Epithelial cell of proximal tubule (primary cell): Measurements from ENCODE around the gene LIPC. TPM values are rescaled to one million over a fixed set of nuclear protein-coding genes. Genes with fewer than 3 reads are reported as not detected.

Experiments used
- DNase-seq: peaks from one replicate; pipeline ENCODE4 v3.0.0-alpha.2; 2011; ENCODE audit warnings: low read depth
- H3K4me3 ChIP-seq: 2 replicates; pipeline ENCODE4 v1.5.1; 2011; ENCODE audit warnings: low read depth, mild to moderate bottlenecking, low read length
- CTCF ChIP-seq: conservative IDR thresholded peaks from 2 replicates; pipeline ENCODE4 v1.5.1; 2012; ENCODE audit warnings: low read depth, mild to moderate bottlenecking, low read length
- total RNA-seq: library from RNA; depleted of rRNA; stranded (reverse); fragments of >200 nt; gene quantifications from 2 replicates; pipeline ENCODE4 v1.2.3, GENCODE V29; 2015

Gene LIPC
- total RNA-seq, 1 donor from 2014 or later = 12.9 TPM

GRCh38 chr15:58568157-58568571, 136.4 kb downstream of the LIPC start:
- no peak overlapping the region for H3K4me3 ChIP-seq
- no peak for TF ChIP-seq CTCF
- DNase-seq = no peak

- no peak for DNase-seq
- H3K4me3 ChIP-seq = no peak overlapping the region
- no peak for TF ChIP-seq CTCF
Observed at GRCh38 chr15:58569455-58569854, 137.7 kb downstream of the LIPC start.

GRCh38 chr15:58571491-58571890, 139.7 kb downstream of the LIPC start:
- no peak for DNase-seq
- no peak overlapping the region for H3K4me3 ChIP-seq
- no peak for TF ChIP-seq CTCF

GRCh38 chr15:58572521-58572920, 140.7 kb downstream of the LIPC start:
- TF ChIP-seq CTCF = no peak
- H3K4me3 ChIP-seq = no peak overlapping the region

GRCh38 chr15:58573270-58573669, 141.5 kb downstream of the LIPC start:
- DNase-seq = no peak
- no peak for TF ChIP-seq CTCF
- no peak overlapping the region for H3K4me3 ChIP-seq

More at GRCh38 chr15:58572521-58572920, 140.7 kb downstream of the LIPC start:
- no peak for DNase-seq

GRCh38 chr15:58574631-58575030, 142.8 kb downstream of the LIPC start:
- DNase-seq = no peak

More at GRCh38 chr15:58574631-58575030, 142.8 kb downstream of the LIPC start:
- no peak for TF ChIP-seq CTCF
- no peak overlapping the region for H3K4me3 ChIP-seq
